Left ventricle myocardium inferior (tissue), 1 donor: Measurements from ENCODE around the gene SYTL1. TPM values are rescaled to one million over a fixed set of nuclear protein-coding genes. Genes with fewer than 3 reads are reported as not detected.
A peak's percentile ranks its signal among the peaks of the same experiment; 100 is the strongest.

ENCODE experiments used
- DNase-seq: peaks from one replicate; pipeline ENCODE4 v3.0.0-alpha.2; 2020
- H3K27ac ChIP-seq: fragments of 200-600 bp; replicated peaks from 2 replicates; pipeline ENCODE4 v1.8.0; 2021
- H3K27me3 ChIP-seq: fragments of 200-600 bp; 2 replicates; pipeline ENCODE4 v1.8.0; 2021; ENCODE audit warnings: low read depth
- H3K36me3 ChIP-seq: fragments of 200-600 bp; 2 replicates; pipeline ENCODE4 v1.8.0; 2021
- H3K4me1 ChIP-seq: fragments of 200-600 bp; 2 replicates; pipeline ENCODE4 v1.8.0; 2021
- H3K4me3 ChIP-seq: fragments of 200-600 bp; 2 replicates; pipeline ENCODE4 v1.8.0; 2021; ENCODE audit warnings: mild to moderate bottlenecking, moderate library complexity
- H3K9me3 ChIP-seq: fragments of 200-600 bp; replicated peaks from 2 replicates; pipeline ENCODE4 v1.8.0; 2021
- CTCF ChIP-seq: fragments of 200-600 bp; IDR thresholded peaks from 2 replicates; pipeline ENCODE4 v1.8.0; 2021; ENCODE audit warnings: antibody characterized with exemption, mild to moderate bottlenecking, borderline replicate concordance
- intact Hi-C: fragments of 100-400 bp; cut with micrococcal nuclease; formaldehyde crosslinking; loops from one replicate; pipeline ENCODE4 v1.11.0; 2022
- total RNA-seq: library from RNA; stranded (reverse); fragmentation: NEBNext Ultra II Directional; extraction: Animal tissue kit (Norgen Biotek cat#: 25700); gene quantifications from one replicate; pipeline ENCODE4 v1.2.1, GENCODE V29; 2021
- donor health status: DM: no; HTN: yes; CAD: no; lungs with severe emphysema.

SYTL1 gene
- total RNA-seq, 1 donor from 2014 or later = 1.1 TPM

- Histone ChIP-seq H3K4me1 (peaks cover 59% of the 10 kb centered on the region), H3K4me3 (peak overlapping the region; percentile 64), H3K27me3 (no peaks in the 10 kb centered on the region), H3K27ac (peak overlapping the region; percentile 68), H3K9me3 (no peaks in the 10 kb centered on the region), H3K36me3 (no peaks in the 10 kb centered on the region)
- intact Hi-C loops = loop anchor here (5.0 kb wide), 1 partner anchor 91 kb away; no protein-coding TSS in a partner anchor
- no peak for TF ChIP-seq CTCF
- DNase-seq = no peak
Observed at GRCh38 chr1:27392778-27393635, 51.2 kb downstream of the SYTL1 start.

GRCh38 chr1:27393641-27394281 is 51.9 kb downstream of the SYTL1 start:
- Histone ChIP-seq H3K27me3 (no peaks in the 10 kb centered on the region), H3K4me3 (no peak overlapping the region), H3K27ac (no peak overlapping the region), H3K36me3 (no peaks in the 10 kb centered on the region), H3K9me3 (no peaks in the 10 kb centered on the region), H3K4me1 (peaks cover 61% of the 10 kb centered on the region)
- intact Hi-C loops = loop anchor here (5.0 kb wide), 1 partner anchor 91 kb away; no protein-coding TSS in a partner anchor
- DNase-seq = no peak
- no peak for TF ChIP-seq CTCF

- Histone ChIP-seq H3K4me3 (no peak overlapping the region), H3K36me3 (no peaks in the 10 kb centered on the region), H3K27ac (no peak overlapping the region), H3K4me1 (peaks cover 63% of the 10 kb centered on the region), H3K27me3 (no peaks in the 10 kb centered on the region), H3K9me3 (no peaks in the 10 kb centered on the region)
- TF ChIP-seq CTCF = no peak
- DNase-seq = no peak
- intact Hi-C loops = loop anchor here (5.0 kb wide), 1 partner anchor 92 kb away; no protein-coding TSS in a partner anchor
Observed at GRCh38 chr1:27394282-27394658, 52.4 kb downstream of the SYTL1 start.

- no peak for DNase-seq
- peak overlapping the region; percentile 66 for H3K27ac ChIP-seq
- no peaks in the 10 kb centered on the region for H3K9me3 ChIP-seq
- no peak overlapping the region for H3K4me3 ChIP-seq
- no peaks in the 10 kb centered on the region for H3K27me3 ChIP-seq
- peaks cover 70% of the 10 kb centered on the region for H3K4me1 ChIP-seq
- intact Hi-C loops = loop anchor here (5.0 kb wide), 1 partner anchor 93 kb away; no protein-coding TSS in a partner anchor
- no peak for TF ChIP-seq CTCF
- no peaks in the 10 kb centered on the region for H3K36me3 ChIP-seq
Observed at GRCh38 chr1:27394925-27395324, 53.1 kb downstream of the SYTL1 start.

- TF ChIP-seq CTCF = peak; percentile 97
- DNase-seq = peak; percentile 75
- intact Hi-C loops = no loop called here
- Histone ChIP-seq H3K27ac (peak overlapping the region; percentile 66), H3K4me1 (peaks cover 77% of the 10 kb centered on the region), H3K36me3 (no peaks in the 10 kb centered on the region), H3K9me3 (no peaks in the 10 kb centered on the region), H3K27me3 (no peaks in the 10 kb centered on the region), H3K4me3 (no peak overlapping the region)
Observed at GRCh38 chr1:27395441-27396195, 53.8 kb downstream of the SYTL1 start.
